Measurements from ENCODE around the gene ULK4.
"Not testable (repeated sequence)": the region's sequence is repeated elsewhere in the genome, so short reads cannot be mapped to it uniquely, and the experiment has no call there.

Gene ULK4

DNA sequence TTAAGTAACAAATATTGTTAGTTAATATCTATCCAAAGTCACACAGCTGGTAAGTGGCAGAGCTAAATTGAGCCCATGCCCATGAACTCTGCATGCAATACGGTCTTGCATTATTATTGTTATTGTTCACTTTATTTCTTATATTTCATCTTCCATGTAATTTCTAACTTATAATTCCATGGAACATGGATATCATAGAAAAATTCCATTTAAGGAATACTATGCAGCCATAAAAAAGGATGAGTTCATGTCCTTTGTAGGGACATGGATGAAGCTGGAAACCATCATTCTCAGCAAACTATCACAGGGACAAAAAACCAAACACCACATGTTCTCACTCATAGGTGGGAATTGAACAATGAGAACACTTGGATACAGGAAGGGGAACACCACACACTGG is 508.3 kb downstream of the ULK4 start:
- H3K9me3 Mint-ChIP-seq, H3K4me3 Mint-ChIP-seq, H3K27me3 Mint-ChIP-seq, H3K27ac Mint-ChIP-seq, ATAC-seq, H3K4me1 Mint-ChIP-seq: not testable (repeated sequence)
- H3K36me3 Mint-ChIP-seq, result peaks cover 19% of the 10 kb centered on the region

DNA sequence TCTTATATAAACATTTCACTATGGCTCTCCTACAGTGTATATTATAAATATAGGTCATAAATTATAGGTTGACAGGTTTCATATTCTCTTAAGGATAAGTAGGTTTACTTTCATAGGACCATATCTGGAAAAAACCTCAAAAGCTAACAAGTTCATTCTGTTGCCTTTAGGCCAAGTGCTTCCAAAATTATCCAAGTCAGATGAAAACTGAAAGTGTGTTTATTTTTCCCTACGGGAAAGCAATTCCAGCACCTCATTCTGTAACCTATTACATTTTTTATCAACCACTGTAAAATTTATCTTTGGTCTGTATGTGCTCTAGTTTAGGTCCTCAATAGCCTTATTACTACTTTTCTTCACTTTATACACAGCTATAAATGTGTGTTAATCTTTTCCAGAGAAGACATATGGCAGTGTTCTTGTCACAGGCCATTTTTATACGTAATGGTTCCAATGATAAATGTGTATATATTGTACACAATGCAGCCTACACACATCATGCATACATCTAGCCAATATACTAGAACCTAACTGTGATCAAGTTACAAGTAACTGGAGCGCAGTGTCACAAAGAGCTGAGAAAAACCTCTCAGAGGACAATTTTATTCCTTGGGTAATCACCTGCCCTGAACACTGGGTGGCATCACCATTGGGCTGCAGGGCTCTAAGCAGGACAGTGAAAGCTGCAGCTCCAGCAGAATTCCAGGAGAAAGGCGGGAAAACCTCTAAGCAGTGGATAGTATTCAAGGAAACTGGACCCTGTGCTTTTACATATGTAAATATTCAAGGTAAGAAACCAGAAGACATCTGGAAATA is 511.3 kb downstream of the ULK4 start:
- no peak for ATAC-seq
- Mint-ChIP-seq H3K27ac (no peak overlapping the region), H3K4me1 (no peaks in the 10 kb centered on the region), H3K4me3 (no peak overlapping the region), H3K27me3 (no peaks in the 10 kb centered on the region), H3K36me3 (peaks cover 33% of the 10 kb centered on the region), H3K9me3 (peaks cover 3% of the 10 kb centered on the region)

DNA sequence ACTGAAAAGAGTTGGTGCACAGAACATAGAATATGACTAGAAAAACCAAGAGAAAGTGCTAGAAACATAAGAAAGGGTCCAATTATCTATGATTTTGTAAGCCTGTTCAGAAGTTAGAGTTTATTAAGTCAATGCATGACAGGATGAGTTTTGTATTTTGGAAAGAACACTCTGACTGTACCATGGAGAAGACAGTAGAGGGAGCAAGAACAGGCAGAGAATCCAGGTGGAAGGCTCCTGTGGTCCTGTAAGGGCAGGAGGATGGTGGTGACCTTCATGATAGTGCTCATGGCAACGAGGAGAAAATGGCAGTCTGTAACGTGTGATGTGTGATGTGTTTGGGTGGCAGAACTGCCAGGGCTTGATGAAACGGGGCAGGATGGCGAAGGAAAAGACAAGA is 513.5 kb downstream of the ULK4 start:
- H3K27me3 Mint-ChIP-seq, result no peaks in the 10 kb centered on the region
- H3K4me3 Mint-ChIP-seq, result no peak overlapping the region
- no peak overlapping the region for H3K27ac Mint-ChIP-seq
- H3K9me3 Mint-ChIP-seq, result peaks cover 3% of the 10 kb centered on the region
- no peaks in the 10 kb centered on the region for H3K4me1 Mint-ChIP-seq
- H3K36me3 Mint-ChIP-seq, result peaks cover 18% of the 10 kb centered on the region
- no peak for ATAC-seq

DNA sequence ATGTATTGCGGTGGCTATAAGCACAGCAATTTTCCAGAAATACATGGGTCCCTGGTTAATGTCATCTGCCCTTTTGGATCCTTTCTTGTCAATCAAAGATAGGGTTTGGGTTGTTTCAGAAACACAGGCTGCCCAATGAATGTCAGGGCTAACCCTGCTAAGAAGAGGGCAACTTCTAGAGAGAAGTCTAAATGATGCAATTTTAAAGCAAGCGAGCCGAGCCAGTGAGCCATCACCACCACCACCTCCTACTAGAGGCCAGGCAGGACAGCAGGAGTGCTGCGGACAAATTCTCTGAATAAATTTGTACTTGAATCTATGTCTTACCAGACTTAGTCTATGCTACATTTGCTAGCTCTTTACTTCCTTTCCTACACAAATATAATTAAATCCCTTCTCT is 514.2 kb downstream of the ULK4 start:
- H3K4me3 Mint-ChIP-seq, result no peak overlapping the region
- no peaks in the 10 kb centered on the region for H3K27me3 Mint-ChIP-seq
- peaks cover 3% of the 10 kb centered on the region for H3K9me3 Mint-ChIP-seq
- H3K27ac Mint-ChIP-seq, result no peak overlapping the region
- H3K4me1 Mint-ChIP-seq, result no peaks in the 10 kb centered on the region
- H3K36me3 Mint-ChIP-seq, result peaks cover 16% of the 10 kb centered on the region
- no peak for ATAC-seq

DNA sequence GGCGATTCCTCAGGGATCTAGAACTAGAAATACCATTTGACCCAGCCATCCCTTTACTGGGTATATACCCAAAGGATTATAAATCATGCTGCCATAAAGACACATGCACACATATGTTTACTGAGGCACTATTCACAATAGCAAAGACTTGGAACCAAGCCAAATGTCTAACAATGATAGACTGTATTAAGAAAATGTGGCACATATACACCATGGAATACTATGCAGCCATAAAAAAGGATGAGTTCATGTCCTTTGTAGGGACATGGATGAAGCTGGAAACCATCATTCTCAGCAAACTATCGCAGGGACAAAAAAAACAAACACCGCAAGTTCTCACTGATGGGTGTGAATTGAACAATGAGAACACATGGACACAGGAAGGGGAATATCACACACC is 515.6 kb downstream of the ULK4 start:
- not testable (repeated sequence) for H3K27ac Mint-ChIP-seq, ATAC-seq, H3K27me3 Mint-ChIP-seq, H3K9me3 Mint-ChIP-seq, H3K4me3 Mint-ChIP-seq, H3K4me1 Mint-ChIP-seq
- H3K36me3 Mint-ChIP-seq, result peaks cover 22% of the 10 kb centered on the region

DNA sequence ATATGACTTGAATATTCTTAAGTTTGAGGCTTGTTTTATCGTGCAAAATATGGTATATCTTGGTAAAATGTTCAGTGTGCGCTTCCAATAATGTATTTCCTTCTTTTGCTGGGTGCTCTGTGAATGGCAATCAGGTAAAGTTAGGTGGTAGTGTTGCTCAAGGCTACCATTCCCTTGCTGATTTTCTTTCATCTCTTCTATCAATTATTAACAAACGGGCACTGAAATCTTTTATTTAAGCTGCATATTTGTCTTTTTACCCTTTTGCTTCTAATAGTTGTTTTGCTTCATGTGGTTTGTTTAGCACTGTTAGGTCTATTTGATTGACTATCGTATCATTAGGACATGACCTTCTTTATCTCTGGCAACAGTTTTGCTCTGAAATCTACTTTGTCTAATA is 520.3 kb downstream of the ULK4 start:
- no peaks in the 10 kb centered on the region for H3K4me1 Mint-ChIP-seq
- no peaks in the 10 kb centered on the region for H3K27me3 Mint-ChIP-seq
- no peak for ATAC-seq
- no peak overlapping the region for H3K4me3 Mint-ChIP-seq
- H3K27ac Mint-ChIP-seq, result no peak overlapping the region
- H3K36me3 Mint-ChIP-seq, result peaks cover 22% of the 10 kb centered on the region
- peaks cover 3% of the 10 kb centered on the region for H3K9me3 Mint-ChIP-seq

DNA sequence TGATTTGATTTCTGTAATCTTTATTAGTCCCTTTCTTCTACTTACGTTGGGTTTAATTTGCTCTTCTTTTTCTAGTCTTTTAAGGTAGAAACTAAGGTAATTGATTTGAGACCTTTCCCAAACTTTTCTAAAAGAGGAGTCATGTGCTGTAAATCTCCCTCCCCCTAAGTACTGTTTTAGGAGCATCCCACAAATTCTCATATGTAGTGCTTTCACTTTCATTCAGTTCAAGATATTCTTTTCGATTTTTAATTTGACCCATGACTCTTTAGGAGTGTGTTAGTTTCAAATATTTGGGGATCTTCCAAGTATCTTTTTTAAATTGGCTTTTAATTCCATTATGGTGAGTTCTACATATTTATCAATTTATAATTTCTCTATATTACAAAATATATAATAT is 520.8 kb downstream of the ULK4 start:
- Mint-ChIP-seq H3K4me3 (no peak overlapping the region), H3K9me3 (peaks cover 3% of the 10 kb centered on the region), H3K27me3 (no peaks in the 10 kb centered on the region), H3K4me1 (no peaks in the 10 kb centered on the region), H3K27ac (no peak overlapping the region), H3K36me3 (peaks cover 22% of the 10 kb centered on the region)
- ATAC-seq, result no peak

DNA sequence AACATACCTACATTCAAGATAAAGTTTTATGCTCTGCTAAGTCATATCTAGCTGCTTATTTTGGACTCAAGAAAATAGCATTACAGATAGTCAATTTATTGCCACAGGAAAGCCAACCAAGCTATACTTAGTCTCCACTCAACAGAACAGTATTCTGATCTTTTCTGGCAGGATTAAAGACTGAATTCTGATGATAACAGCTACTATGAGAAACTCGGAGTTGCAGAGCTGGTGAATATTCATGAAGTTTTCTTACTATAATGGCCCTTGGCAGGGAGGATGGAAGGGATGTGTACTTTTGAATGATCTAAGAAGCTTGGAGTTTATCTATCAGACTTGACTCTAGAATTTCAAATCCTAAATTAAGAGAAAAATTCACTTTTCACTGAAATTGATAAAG is 524.9 kb downstream of the ULK4 start:
- H3K27ac Mint-ChIP-seq, result no peak overlapping the region
- H3K36me3 Mint-ChIP-seq, result peaks cover 25% of the 10 kb centered on the region
- no peak overlapping the region for H3K4me3 Mint-ChIP-seq
- no peak for ATAC-seq
- no peaks in the 10 kb centered on the region for H3K4me1 Mint-ChIP-seq
- H3K27me3 Mint-ChIP-seq, result no peaks in the 10 kb centered on the region
- peaks cover 3% of the 10 kb centered on the region for H3K9me3 Mint-ChIP-seq

DNA sequence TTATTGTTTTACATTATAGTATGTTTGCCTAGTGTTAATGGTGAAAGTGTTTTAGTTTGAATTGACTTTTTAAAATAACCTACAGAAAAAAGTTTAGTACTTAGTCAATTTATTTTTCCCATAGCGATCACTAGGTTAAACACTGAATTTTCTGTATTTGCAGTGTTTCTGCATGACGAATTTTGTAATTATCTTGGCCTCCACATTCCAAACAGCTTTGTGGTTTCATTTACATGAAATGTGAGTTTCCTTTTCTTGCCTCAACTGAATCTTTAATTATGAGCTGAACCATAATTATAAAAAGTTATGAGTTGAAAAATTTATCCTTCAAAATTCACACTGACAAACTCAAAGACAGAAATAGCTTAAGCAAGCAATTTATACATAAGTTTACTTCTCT is 527.1 kb downstream of the ULK4 start:
- H3K9me3 Mint-ChIP-seq, result no peaks in the 10 kb centered on the region
- no peak overlapping the region for H3K4me3 Mint-ChIP-seq
- no peaks in the 10 kb centered on the region for H3K4me1 Mint-ChIP-seq
- H3K27me3 Mint-ChIP-seq, result no peaks in the 10 kb centered on the region
- H3K27ac Mint-ChIP-seq, result no peak overlapping the region
- no peak for ATAC-seq
- peaks cover 11% of the 10 kb centered on the region for H3K36me3 Mint-ChIP-seq

DNA sequence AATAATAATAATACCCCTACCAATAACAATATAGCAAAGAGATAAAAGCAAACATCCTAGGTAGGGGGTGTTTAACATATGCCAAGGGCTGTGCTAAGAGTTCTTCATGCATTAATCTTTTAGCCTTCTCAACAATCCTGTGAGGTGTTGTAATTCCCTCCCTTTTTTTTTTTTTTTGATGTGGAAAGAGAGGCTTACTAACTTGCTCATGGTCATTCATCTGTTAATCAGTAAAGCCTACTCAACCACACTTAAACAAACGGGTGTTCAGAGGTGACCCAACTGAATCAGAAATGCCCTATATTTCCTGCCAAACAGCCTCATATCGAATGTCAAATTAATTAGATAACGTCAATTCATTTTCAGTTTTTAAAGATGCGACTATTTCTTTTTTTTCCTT is 530.5 kb downstream of the ULK4 start:
- Mint-ChIP-seq H3K27me3 (no peaks in the 10 kb centered on the region), H3K9me3 (peaks cover 7% of the 10 kb centered on the region), H3K27ac (no peak overlapping the region), H3K4me3 (no peak overlapping the region), H3K36me3 (peaks cover 17% of the 10 kb centered on the region), H3K4me1 (no peaks in the 10 kb centered on the region)
- ATAC-seq, result no peak

DNA sequence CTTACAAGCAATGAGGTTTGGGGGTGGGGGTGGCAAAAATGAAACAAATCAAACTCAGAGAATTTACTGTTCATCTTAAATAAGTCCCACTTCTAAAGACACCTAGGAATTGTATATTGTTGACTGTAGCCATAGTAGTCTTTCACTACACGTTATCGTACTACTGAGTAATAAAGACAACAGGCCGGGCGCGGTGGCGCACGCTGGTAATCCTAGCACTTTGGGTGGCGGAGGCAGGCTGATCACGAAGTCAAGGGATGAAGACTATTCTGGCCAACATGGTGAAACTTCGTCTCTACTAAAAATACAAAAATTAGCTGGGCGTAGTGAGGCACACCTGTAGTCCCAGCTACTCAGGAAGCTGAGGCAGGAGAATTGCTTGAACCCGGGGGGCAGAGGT is 531.0 kb downstream of the ULK4 start:
- Mint-ChIP-seq H3K27ac (no peak overlapping the region), H3K4me1 (no peaks in the 10 kb centered on the region), H3K36me3 (peaks cover 22% of the 10 kb centered on the region), H3K27me3 (no peaks in the 10 kb centered on the region), H3K4me3 (no peak overlapping the region), H3K9me3 (peaks cover 9% of the 10 kb centered on the region)
- no peak for ATAC-seq

DNA sequence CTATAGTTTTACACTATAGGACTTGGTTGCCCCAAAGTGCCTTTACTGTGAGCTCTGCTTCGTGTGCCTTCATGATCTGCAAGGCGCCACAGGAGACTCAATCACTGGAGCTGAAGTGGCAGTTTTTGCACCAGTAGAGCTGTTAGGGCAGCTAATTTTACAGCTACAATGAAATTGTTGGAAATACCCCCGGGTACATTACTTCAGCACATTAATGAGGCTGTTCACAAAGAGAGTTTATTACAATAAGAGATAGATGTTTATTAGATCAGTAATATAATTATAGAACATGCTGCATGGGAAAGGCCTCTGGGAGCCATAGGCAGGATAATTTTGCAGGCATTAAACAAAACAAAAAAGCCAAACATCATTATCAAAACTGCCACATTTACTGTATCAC is 531.5 kb downstream of the ULK4 start:
- no peak for ATAC-seq
- Mint-ChIP-seq H3K4me1 (no peaks in the 10 kb centered on the region), H3K9me3 (peaks cover 9% of the 10 kb centered on the region), H3K4me3 (no peak overlapping the region), H3K36me3 (peaks cover 26% of the 10 kb centered on the region), H3K27me3 (no peaks in the 10 kb centered on the region), H3K27ac (no peak overlapping the region)

DNA sequence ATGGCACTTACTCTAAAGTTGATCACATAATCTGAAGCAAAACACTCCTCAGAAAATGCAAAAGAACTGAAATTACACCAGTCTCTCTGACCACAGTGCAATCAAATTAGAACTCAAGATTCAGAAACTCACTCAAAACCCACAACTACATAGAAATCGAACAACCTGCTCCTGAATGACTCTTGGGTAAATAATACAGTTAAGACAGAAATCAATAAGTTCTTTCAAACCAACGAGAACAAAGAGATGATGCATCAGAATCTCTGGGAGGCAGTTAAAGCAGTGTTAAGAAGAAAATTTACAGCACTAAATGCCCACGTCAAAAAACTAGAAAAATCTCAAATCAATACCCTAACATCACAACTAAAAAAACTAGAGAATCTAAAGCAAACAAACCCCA is 535.4 kb downstream of the ULK4 start:
- no peak overlapping the region for H3K4me3 Mint-ChIP-seq
- H3K27me3 Mint-ChIP-seq, result peaks cover 8% of the 10 kb centered on the region
- no peaks in the 10 kb centered on the region for H3K4me1 Mint-ChIP-seq
- peaks cover 31% of the 10 kb centered on the region for H3K36me3 Mint-ChIP-seq
- H3K27ac Mint-ChIP-seq, result no peak overlapping the region
- ATAC-seq, result no peak
- H3K9me3 Mint-ChIP-seq, result peaks cover 11% of the 10 kb centered on the region

DNA sequence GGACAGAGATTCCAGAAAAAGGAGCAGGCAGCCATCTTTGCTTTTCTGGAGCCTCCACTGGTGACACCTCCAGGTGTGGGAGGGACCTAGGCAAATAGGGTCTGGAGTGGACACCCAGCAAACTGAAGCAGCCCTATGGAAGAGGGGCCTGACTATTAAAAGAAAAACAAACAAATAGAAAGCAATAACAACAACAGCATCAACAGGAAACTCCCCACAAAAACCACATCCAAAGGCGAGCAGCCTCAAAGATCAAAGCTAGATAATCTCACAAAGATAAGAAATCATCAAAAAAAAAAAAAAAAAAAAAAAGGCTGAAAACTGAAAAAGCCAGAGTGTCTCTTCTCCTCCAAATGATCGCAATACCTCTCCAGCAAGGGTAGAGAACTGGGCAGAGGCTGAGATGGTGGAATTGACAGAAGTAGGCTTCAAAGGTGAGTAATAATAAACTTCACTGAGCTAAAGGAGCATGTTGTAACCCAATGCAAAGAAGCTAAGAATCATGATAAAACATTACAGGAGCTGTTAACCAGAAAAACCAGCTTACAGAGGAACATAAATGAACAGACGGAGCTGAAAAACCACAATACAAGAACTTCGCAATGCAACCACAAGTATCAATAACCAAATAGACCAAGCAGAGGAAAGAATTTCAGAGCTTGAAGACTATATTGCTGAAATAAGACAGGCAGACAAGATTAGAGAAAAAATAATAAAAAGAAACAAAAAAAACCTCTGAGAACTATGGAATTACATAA is 537.2 kb downstream of the ULK4 start:
- ATAC-seq, result no peak
- Mint-ChIP-seq H3K4me1 (peaks cover 3% of the 10 kb centered on the region), H3K36me3 (peaks cover 31% of the 10 kb centered on the region), H3K4me3 (no peak overlapping the region), H3K27me3 (peaks cover 8% of the 10 kb centered on the region), H3K27ac (no peak overlapping the region), H3K9me3 (peaks cover 11% of the 10 kb centered on the region)

DNA sequence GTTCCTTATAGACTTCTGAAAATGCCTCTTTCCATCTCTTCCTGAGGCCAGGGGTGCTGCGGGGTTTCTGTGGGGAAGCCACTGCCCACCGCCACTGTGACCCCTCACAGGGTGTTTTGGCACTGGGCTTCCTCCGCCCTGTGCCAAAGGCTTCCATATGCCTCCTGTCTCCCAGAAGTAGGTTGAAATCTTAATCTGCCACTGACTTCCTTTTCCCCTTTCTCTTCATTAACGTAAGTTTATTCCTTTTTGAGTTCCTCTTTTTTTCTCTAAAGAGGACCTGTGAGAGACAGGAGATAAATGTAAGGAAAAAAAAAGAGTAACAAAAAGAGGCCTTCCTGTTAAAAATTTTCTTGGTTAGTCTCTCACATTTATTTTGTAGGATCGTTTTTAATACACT is 542.1 kb downstream of the ULK4 start:
- Mint-ChIP-seq H3K9me3 (no peaks in the 10 kb centered on the region), H3K27me3 (peaks cover 3% of the 10 kb centered on the region), H3K4me3 (no peak overlapping the region), H3K36me3 (peaks cover 13% of the 10 kb centered on the region), H3K27ac (no peak overlapping the region), H3K4me1 (peaks cover 5% of the 10 kb centered on the region)
- ATAC-seq, result no peak

Data from stimulated activated memory B cell treated with anti-CD40 and anti-IgM and Interleukin-4, amounts not matched to agents 10 μg/mL and 1 μg/mL and 100 μg/mL, for 72 hours (primary cell).